ENCODE results near the gene CABLES1.

DNA sequence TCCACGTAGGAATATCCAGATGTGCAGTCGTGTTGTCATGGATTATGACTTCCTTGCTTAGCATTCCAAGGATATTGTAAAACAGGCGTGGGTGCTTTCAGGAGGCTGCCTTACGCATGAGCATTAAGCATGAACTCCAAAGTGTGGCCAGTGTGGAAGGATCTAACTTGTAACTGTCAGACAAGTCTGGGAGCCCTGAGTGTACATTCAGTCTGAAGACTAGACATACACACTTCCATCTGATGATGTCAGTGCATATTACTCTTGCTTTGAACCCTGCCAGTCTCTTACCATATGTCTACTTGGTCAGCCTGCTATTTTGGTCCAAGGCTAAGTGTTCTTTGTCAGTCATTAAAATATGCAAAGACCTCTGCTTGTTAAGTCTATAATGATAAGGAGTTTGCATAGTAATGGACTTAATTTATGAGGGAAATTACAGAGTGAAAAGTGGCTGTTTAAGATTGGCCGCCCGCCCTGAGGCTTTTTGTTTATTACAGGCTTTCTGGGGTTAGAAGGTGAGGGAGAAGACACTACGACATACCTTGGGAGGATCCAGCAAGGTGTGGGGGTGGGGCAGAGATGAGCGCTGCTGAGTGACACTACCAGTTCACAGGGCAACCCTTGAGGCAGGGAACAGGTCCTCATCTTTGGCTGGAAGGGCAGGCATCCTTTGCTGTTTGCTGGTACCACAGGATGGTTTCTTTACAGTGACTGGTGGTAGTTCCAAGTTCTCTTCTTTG is 48.3 kb downstream of the CABLES1 start:
- TF ChIP-seq CTCF (IDR thresholded peaks at IDR 0.05) = no peak
- TF ChIP-seq POLR2A (IDR thresholded peaks at IDR 0.05) = no peak

All from thyroid gland (tissue), 4 donors.